T-helper 2 cell (primary cell): ENCODE measurements around the gene HGFAC.

Source experiments
- DNase-seq, 5 experiments: peaks; one replicate each; pipeline versions ENCODE4 v3.0.0 to v3.0.0-alpha.2; 2012 to 2022

HGFAC gene

GRCh38 chr4:3411676-3412075, 30.1 kb upstream of the HGFAC start:
- DNase-seq: no peak

GRCh38 chr4:3412257-3413020, 29.3 kb upstream of the HGFAC start:
- no peak for DNase-seq

GRCh38 chr4:3413217-3413671, 28.5 kb upstream of the HGFAC start:
- no peak for DNase-seq

- no peak for DNase-seq
These were observed 27.9 kb upstream of the HGFAC start for GRCh38 chr4:3413675-3414420.

- no peak for DNase-seq
These were observed 27.1 kb upstream of the HGFAC start for GRCh38 chr4:3414421-3415279.

- DNase-seq: no peak
These were observed 26.2 kb upstream of the HGFAC start for GRCh38 chr4:3415471-3416141.

GRCh38 chr4:3416270-3416669, 25.5 kb upstream of the HGFAC start:
- no peak for DNase-seq

GRCh38 chr4:3416821-3417221, 24.9 kb upstream of the HGFAC start:
- no peak for DNase-seq

GRCh38 chr4:3417448-3417847, 24.3 kb upstream of the HGFAC start:
- DNase-seq: no peak

GRCh38 chr4:3418029-3418762, 23.6 kb upstream of the HGFAC start:
- DNase-seq: no peak

GRCh38 chr4:3419836-3420605, 21.7 kb upstream of the HGFAC start:
- DNase-seq: no peak

- DNase-seq: no peak
These were observed 21.2 kb upstream of the HGFAC start for GRCh38 chr4:3420606-3420955.

GRCh38 chr4:3420956-3421355, 20.8 kb upstream of the HGFAC start:
- no peak for DNase-seq

- DNase-seq: no peak
These were observed 20.3 kb upstream of the HGFAC start for GRCh38 chr4:3421470-3421869.

- no peak for DNase-seq
These were observed 19.4 kb upstream of the HGFAC start for GRCh38 chr4:3422241-3422801.

GRCh38 chr4:3422808-3423297, 18.9 kb upstream of the HGFAC start:
- no peak for DNase-seq

GRCh38 chr4:3423406-3423805, 18.4 kb upstream of the HGFAC start:
- DNase-seq: no peak

GRCh38 chr4:3423952-3424351, 17.8 kb upstream of the HGFAC start:
- no peak for DNase-seq

- no peak for DNase-seq
These were observed 17.2 kb upstream of the HGFAC start for GRCh38 chr4:3424522-3425095.

GRCh38 chr4:3426465-3427133, 15.2 kb upstream of the HGFAC start:
- DNase-seq: no peak
